ENCODE data around the gene CDKN2AIP.

Gene CDKN2AIP

GRCh38 chr4:183444214-183445096, at the start of gene CDKN2AIP:
Gene CDKN2AIP, plus strand, starts transcription at chr4:183444636. Its CDS starts 162 bp downstream, at chr4:183444798.
- Histone ChIP-seq H3K36me3 (ENCODE audit: insufficient read depth, low read length) (peaks cover 27% of the 10 kb centered on the region), H3K27me3 (ENCODE audit: insufficient read depth, low read length, poor library complexity, severe bottlenecking) (no peaks in the 10 kb centered on the region), H3K9me3 (ENCODE audit: insufficient read depth, low read depth, low read length) (no peaks in the 10 kb centered on the region), H2AFZ (ENCODE audit: low read length) (peak within 1 kb of the TSS; percentile 70), H3K4me1 (ENCODE audit: insufficient read depth, low read length, poor library complexity, severe bottlenecking) (peaks cover 48% of the 10 kb centered on the region), H3K4me3 (ENCODE audit: low read length, poor library complexity, severe bottlenecking) (peak within 1 kb of the TSS; percentile 84), H3K9me2 (replicated peaks; ENCODE audit: low read depth, low read length) (no peaks in the 10 kb centered on the region), H3F3A (ENCODE audit: low read depth) (peaks cover 7% of the 10 kb centered on the region; the same call in 1 of the 2 replicates), H4K20me1 (ENCODE audit: insufficient read depth, low read length, poor library complexity, severe bottlenecking) (peaks cover 48% of the 10 kb centered on the region), H3K9ac (ENCODE audit: low read depth, low read length, poor library complexity, severe bottlenecking) (peak within 1 kb of the TSS; percentile 98), H3K79me2 (ENCODE audit: insufficient read depth, low read length) (peaks cover 64% of the 10 kb centered on the region), H3K4me2 (ENCODE audit: low read depth, low read length, poor library complexity, severe bottlenecking) (peak within 1 kb of the TSS; percentile 99)
- TF ChIP-seq EZH2phosphoT487 (IDR thresholded peaks at IDR 0.05; ENCODE audit: borderline replicate concordance) (no peak), CTCF (conservative IDR thresholded peaks at IDR 0.05; ENCODE audit: low read length) (no peak)

DNA sequence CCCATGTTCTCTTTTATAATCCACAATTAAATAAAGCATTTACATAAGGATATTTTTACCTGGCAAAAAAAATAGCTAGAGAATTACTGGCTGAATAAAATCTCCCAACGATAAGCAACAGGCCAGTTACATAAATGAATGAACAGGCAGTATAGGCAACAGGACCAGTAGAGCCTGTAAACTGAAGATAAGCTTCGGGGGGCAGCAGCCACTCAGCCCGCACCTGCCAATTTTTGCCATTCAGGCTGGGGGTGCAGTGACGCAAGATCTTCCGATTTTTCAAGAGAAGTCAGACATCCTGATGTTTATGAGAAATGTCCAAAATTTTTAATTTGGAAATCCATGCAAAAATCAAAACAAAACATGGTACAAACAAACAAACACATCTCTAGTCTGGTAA, 49.0 kb upstream of the CDKN2AIP start:
- Histone ChIP-seq H3K9me3 (ENCODE audit: insufficient read depth, low read depth, low read length) (no peaks in the 10 kb centered on the region), H3K79me2 (ENCODE audit: insufficient read depth, low read length) (no peaks in the 10 kb centered on the region), H3K36me3 (ENCODE audit: insufficient read depth, low read length) (no peaks in the 10 kb centered on the region), H3F3A (ENCODE audit: low read depth) (no peaks in the 10 kb centered on the region; the same call in 1 of the 2 replicates), H3K4me2 (ENCODE audit: low read depth, low read length, poor library complexity, severe bottlenecking) (no peak overlapping the region), H4K20me1 (ENCODE audit: insufficient read depth, low read length, poor library complexity, severe bottlenecking) (no peaks in the 10 kb centered on the region), H3K9ac (ENCODE audit: low read depth, low read length, poor library complexity, severe bottlenecking) (no peak overlapping the region), H3K9me2 (replicated peaks; ENCODE audit: low read depth, low read length) (no peaks in the 10 kb centered on the region), H3K4me1 (ENCODE audit: insufficient read depth, low read length, poor library complexity, severe bottlenecking) (peaks cover 15% of the 10 kb centered on the region), H2AFZ (ENCODE audit: low read length) (no peak overlapping the region), H3K27me3 (ENCODE audit: insufficient read depth, low read length, poor library complexity, severe bottlenecking) (no peaks in the 10 kb centered on the region), H3K4me3 (ENCODE audit: low read length, poor library complexity, severe bottlenecking) (no peak overlapping the region)
- TF ChIP-seq EZH2phosphoT487 (IDR thresholded peaks at IDR 0.05; ENCODE audit: borderline replicate concordance) (no peak), CTCF (conservative IDR thresholded peaks at IDR 0.05; ENCODE audit: low read length) (no peak)

GRCh38 chr4:183396227-183396637, 48.2 kb upstream of the CDKN2AIP start:
- Histone ChIP-seq H3K9ac (ENCODE audit: low read depth, low read length, poor library complexity, severe bottlenecking) (no peak overlapping the region), H3K4me3 (ENCODE audit: low read length, poor library complexity, severe bottlenecking) (no peak overlapping the region), H3K79me2 (ENCODE audit: insufficient read depth, low read length) (no peaks in the 10 kb centered on the region), H3K36me3 (ENCODE audit: insufficient read depth, low read length) (no peaks in the 10 kb centered on the region), H3K9me3 (ENCODE audit: insufficient read depth, low read depth, low read length) (no peaks in the 10 kb centered on the region), H3K4me1 (ENCODE audit: insufficient read depth, low read length, poor library complexity, severe bottlenecking) (peaks cover 15% of the 10 kb centered on the region), H3K4me2 (ENCODE audit: low read depth, low read length, poor library complexity, severe bottlenecking) (no peak overlapping the region), H3K9me2 (replicated peaks; ENCODE audit: low read depth, low read length) (no peaks in the 10 kb centered on the region), H2AFZ (ENCODE audit: low read length) (no peak overlapping the region), H3F3A (ENCODE audit: low read depth) (no peaks in the 10 kb centered on the region; the same call in 1 of the 2 replicates), H4K20me1 (ENCODE audit: insufficient read depth, low read length, poor library complexity, severe bottlenecking) (no peaks in the 10 kb centered on the region), H3K27me3 (ENCODE audit: insufficient read depth, low read length, poor library complexity, severe bottlenecking) (no peaks in the 10 kb centered on the region)
- TF ChIP-seq CTCF (conservative IDR thresholded peaks at IDR 0.05; ENCODE audit: low read length) (no peak), EZH2phosphoT487 (IDR thresholded peaks at IDR 0.05; ENCODE audit: borderline replicate concordance) (no peak)

Data from Loucy (cell line).